ENCODE data around the gene NXF1.
A peak's percentile ranks its signal among the peaks of the same experiment; 100 is the strongest.
"Not testable (repeated sequence)": the region's sequence is repeated elsewhere in the genome, so short reads cannot be mapped to it uniquely, and the experiment has no call there.

NXF1 gene

GRCh38 chr11:62770778-62771143, 34.5 kb downstream of the NXF1 start:
- H3K4me2 ChIP-seq: peak overlapping the region; percentile 75
- peak overlapping the region; percentile 56; the same call in 1 of the 2 replicates for H3K9ac ChIP-seq
- H3K27me3 ChIP-seq (ENCODE audit: insufficient read depth, low read depth): no peaks in the 10 kb centered on the region
- H3K4me1 ChIP-seq (ENCODE audit: low read depth, poor library complexity, severe bottlenecking): peaks cover 23% of the 10 kb centered on the region
- no peaks in the 10 kb centered on the region for H4K20me1 ChIP-seq (ENCODE audit: insufficient read depth)
- peak overlapping the region; percentile 58 for H3K27ac ChIP-seq
- H2AFZ ChIP-seq (ENCODE audit: low read depth): peak overlapping the region; percentile 67
- H3K36me3 ChIP-seq (ENCODE audit: insufficient read depth): no peaks in the 10 kb centered on the region
- peaks cover 21% of the 10 kb centered on the region for H3K79me2 ChIP-seq (ENCODE audit: insufficient read depth, low read depth)
- no peak for TF ChIP-seq CTCF (conservative IDR thresholded peaks at IDR 0.05; ENCODE audit: low read depth, low read length)
- H3K4me3 ChIP-seq (IDR thresholded peaks at IDR 0.05; ENCODE audit: insufficient read depth, low read depth, low read length): no peak overlapping the region

GRCh38 chr11:62760867-62761227, 44.4 kb downstream of the NXF1 start:
- not testable (repeated sequence) for H3K79me2 ChIP-seq (ENCODE audit: insufficient read depth, low read depth); H3K9ac ChIP-seq; H3K4me3 ChIP-seq (IDR thresholded peaks at IDR 0.05; ENCODE audit: insufficient read depth, low read depth, low read length); H3K27ac ChIP-seq; H3K27me3 ChIP-seq (ENCODE audit: insufficient read depth, low read depth); H3K36me3 ChIP-seq (ENCODE audit: insufficient read depth); H4K20me1 ChIP-seq (ENCODE audit: insufficient read depth)
- Histone ChIP-seq H3K4me1 (ENCODE audit: low read depth, poor library complexity, severe bottlenecking) (peaks cover 17% of the 10 kb centered on the region), H3K4me2 (peak overlapping the region; percentile 42), H2AFZ (ENCODE audit: low read depth) (peak overlapping the region; percentile 86)

GRCh38 chr11:62757846-62758788, 47.1 kb downstream of the NXF1 start:
- H3K27me3 ChIP-seq (ENCODE audit: insufficient read depth, low read depth): no peaks in the 10 kb centered on the region
- TF ChIP-seq CTCF (conservative IDR thresholded peaks at IDR 0.05; ENCODE audit: low read depth, low read length): no peak
- no peak overlapping the region for H2AFZ ChIP-seq (ENCODE audit: low read depth)
- H3K4me3 ChIP-seq (IDR thresholded peaks at IDR 0.05; ENCODE audit: insufficient read depth, low read depth, low read length): no peak overlapping the region
- H4K20me1 ChIP-seq (ENCODE audit: insufficient read depth): no peaks in the 10 kb centered on the region
- no peaks in the 10 kb centered on the region; the same call in 1 of the 2 replicates for H3K79me2 ChIP-seq (ENCODE audit: insufficient read depth, low read depth)
- H3K4me1 ChIP-seq (ENCODE audit: low read depth, poor library complexity, severe bottlenecking): peaks cover 21% of the 10 kb centered on the region
- H3K27ac ChIP-seq: no peak overlapping the region
- H3K4me2 ChIP-seq: no peak overlapping the region
- H3K36me3 ChIP-seq (ENCODE audit: insufficient read depth): no peaks in the 10 kb centered on the region
- no peak overlapping the region for H3K9ac ChIP-seq

- Histone ChIP-seq H3K79me2 (ENCODE audit: insufficient read depth, low read depth) (no peaks in the 10 kb centered on the region), H2AFZ (ENCODE audit: low read depth) (no peak overlapping the region; the same call in 1 of the 2 replicates), H3K27me3 (ENCODE audit: insufficient read depth, low read depth) (no peaks in the 10 kb centered on the region), H3K4me2 (peak overlapping the region; percentile 47; the same call in 1 of the 2 replicates), H3K4me1 (ENCODE audit: low read depth, poor library complexity, severe bottlenecking) (peaks cover 5% of the 10 kb centered on the region), H3K27ac (no peak overlapping the region), H3K4me3 (IDR thresholded peaks at IDR 0.05; ENCODE audit: insufficient read depth, low read depth, low read length) (no peak overlapping the region), H4K20me1 (ENCODE audit: insufficient read depth) (no peaks in the 10 kb centered on the region), H3K36me3 (ENCODE audit: insufficient read depth) (no peaks in the 10 kb centered on the region), H3K9ac (no peak overlapping the region)
- TF ChIP-seq CTCF (conservative IDR thresholded peaks at IDR 0.05; ENCODE audit: low read depth, low read length): no peak
Measured at GRCh38 chr11:62755086-62755615, 50.1 kb downstream of the NXF1 start.

Data from KMS-11 (cell line).